ENCODE measurements around the gene MAGI2.

- TF ChIP-seq ATF3 (IDR thresholded peaks at IDR 0.05) (no peak), EZH2 (IDR thresholded peaks at IDR 0.05) (no peak), POLR2AphosphoS5 (IDR thresholded peaks at IDR 0.05; ENCODE audit: low read depth, low read length) (no peak), CTCF (IDR thresholded peaks at IDR 0.05 in 2 of 3, conservative IDR thresholded peaks at IDR 0.05 in 1 of 3; ENCODE audit: borderline replicate concordance in 1 of 3, insufficient read depth in 1 of 3, low read depth in 2 of 3, low read length in 2 of 3) (no peak), ZNF274 (IDR thresholded peaks at IDR 0.05; ENCODE audit: low read depth, low read length) (no peak), POLR2A (IDR thresholded peaks at IDR 0.05; ENCODE audit: borderline replicate concordance, extremely low read depth, insufficient read depth, insufficient read length) (no peak)
These were observed 832.5 kb downstream of the MAGI2 start for GRCh38 chr7:78620920-78621319.
